GM12878 (cell line): Measurements from ENCODE around the gene ANP32B. TPM values are rescaled to one million over a fixed set of nuclear protein-coding genes. Genes with fewer than 3 reads are reported as not detected.
A peak's percentile ranks its signal among the peaks of the same experiment; 100 is the strongest.

Source experiments
- ATAC-seq: fragments of 200-7000 bp; cut with Tn5 transposase; 3 replicates; pipeline ENCODE4 v1.9.1; 2020; ENCODE audit warnings: mild to moderate bottlenecking, moderate library complexity
- BruUV-seq: library from RNA; stranded (reverse); fragments of 400-500 nt; replicated peaks from 2 replicates; lab custom pipeline; 2021; lab: Mats Ljungman, UMichigan
- CTCF ChIA-PET: fragments of 300-600 bp; sonication (Branson Sonifier 250); formaldehyde crosslinking; extraction: SDS; loops from one replicate; lab custom pipeline; 2021; ENCODE audit warnings: inconsistent platforms; lab: Yijun Ruan, JAX
- POLR2A ChIA-PET: fragments of 350-600 bp; formaldehyde crosslinking; extraction: SDS; loops from one replicate; lab custom pipeline; 2021; ENCODE audit warnings: inconsistent platforms; lab: Charles Lee
- RAD21 ChIA-PET: fragments of 300-600 bp; sonication (Branson Sonifier 250); formaldehyde crosslinking; loops from one replicate; lab custom pipeline; 2023; ENCODE audit warnings: antibody characterized with exemption; ENCODE audit not compliant: unreplicated experiment; lab: Charles Lee
- SMC1A ChIA-PET: fragments of 300-600 bp; sonication (Branson Sonifier 250); formaldehyde crosslinking; loops from one replicate; lab custom pipeline; 2023; ENCODE audit not compliant: unreplicated experiment, uncharacterized antibody; lab: Charles Lee
- DNase-seq: peaks from one replicate; pipeline ENCODE4 v3.0.0-alpha.2; 2011; ENCODE audit warnings: low read depth, low spot score
- FAIRE-seq: peaks from 3 replicates; lab custom pipeline; 2011; peaks lifted over from hg19 to GRCh38; lab: Jason Lieb, UNC
- H2AFZ ChIP-seq: 2 replicates; pipeline ENCODE4 v1.6.0; 2011; ENCODE audit warnings: low read depth, low read length, control low read depth; ENCODE audit not compliant: control insufficient read depth
- H3K27ac ChIP-seq: 2 replicates; pipeline ENCODE4 v1.5.1; 2011; ENCODE audit warnings: control low read depth; ENCODE audit not compliant: control insufficient read depth, insufficient read depth
- H3K27me3 ChIP-seq, 2 experiments: replicated peaks in 1 of 2; 2 replicates each; pipeline versions ENCODE4 v1.6.0 to v1.6.1; 2011; ENCODE audit warnings: low read length in 1 of 2; ENCODE audit not compliant: control insufficient read depth in 2 of 2, insufficient read depth in 2 of 2
- H3K36me3 ChIP-seq, 2 experiments: 2 replicates each; pipeline ENCODE4 v1.5.1; 2011; ENCODE audit warnings: low read length in 1 of 2; ENCODE audit not compliant: control insufficient read depth in 2 of 2, insufficient read depth in 2 of 2
- H3K4me1 ChIP-seq: 2 replicates; pipeline ENCODE4 v1.6.1; 2011; ENCODE audit warnings: mild to moderate bottlenecking, low read length, moderate library complexity, mixed read lengths; ENCODE audit not compliant: control insufficient read depth, insufficient read depth
- H3K4me2 ChIP-seq: 2 replicates; pipeline ENCODE4 v1.6.0; 2011; ENCODE audit warnings: control low read depth; ENCODE audit not compliant: control insufficient read depth, insufficient read depth
- H3K4me3 ChIP-seq: fragments of 200-600 bp; sonication (generic); 2 replicates; pipeline ENCODE4 v1.5.1; 2016
- H3K79me2 ChIP-seq: 2 replicates; pipeline ENCODE4 v1.6.0; 2011; ENCODE audit warnings: low read length; ENCODE audit not compliant: control insufficient read depth, insufficient read depth
- H3K9ac ChIP-seq: 2 replicates; pipeline ENCODE4 v1.8.0; 2011; ENCODE audit warnings: low read length, control low read depth, mixed read lengths; ENCODE audit not compliant: control insufficient read depth, insufficient read depth
- H3K9me3 ChIP-seq: replicated peaks from 3 replicates; pipeline ENCODE4 v1.5.1; 2011; ENCODE audit warnings: mild to moderate bottlenecking, low read length; ENCODE audit not compliant: control insufficient read depth, insufficient read depth
- H4K20me1 ChIP-seq: 2 replicates; pipeline ENCODE4 v1.6.0; 2011; ENCODE audit not compliant: control insufficient read depth, insufficient read depth
- YY1 ChIP-seq: IDR thresholded peaks from 2 replicates; pipeline ENCODE4 v1.6.1; 2011; ENCODE audit warnings: low read depth, mild to moderate bottlenecking, low read length
- WGBS: methylation state at CpG from one replicate; pipeline ENCODE4 v1.1.6; 2016; ENCODE audit warnings: low lambda C conversion rate; ENCODE audit not compliant: insufficient replicate concordance, insufficient coverage; ENCODE audit errors: missing lambda C conversion rate; 5-methylcytosine and 5-hydroxymethylcytosine counted together
- in situ Hi-C: fragments of 300-500 bp; cut with MboI; formaldehyde crosslinking; loops from 9 replicates; pipeline ENCODE4 v1.14.3; 2018; ENCODE audit warnings: mixed read lengths
- intact Hi-C: fragments of 100-400 bp; cut with micrococcal nuclease; formaldehyde crosslinking; loops from one replicate; pipeline ENCODE4 v1.14.2; 2022; ENCODE audit not compliant: unreplicated experiment
- polyA plus RNA-seq, 11 experiments: library from polyadenylated mRNA; depleted of rRNA in 4 of 11; unstranded in 6 of 11; stranded (reverse) in 5 of 11; fragments of >200 nt; fragmentation: Nextera tagmentation in 4 of 11; fragmentation: Illumina TruSeq in 1 of 11; extraction: Ambion mirVana in 4 of 11; extraction: Trizol in 1 of 11; gene quantifications; 1 replicate in 1 of 11; 2 replicates in 10 of 11; pipeline versions ENCODE4 v1.2.1 to v1.2.3, GENCODE V29; 2011 to 2016; ENCODE audit warnings: inconsistent platforms in 2 of 11, missing spikeins in 2 of 11, low read depth in 1 of 11
- total RNA-seq, 4 experiments: library from RNA; depleted of rRNA in 3 of 4; stranded (reverse); fragments of >200 nt in 3 of 4; fragmentation: Illumina TruSeq in 1 of 4; extraction: Trizol in 1 of 4; gene quantifications; 2 replicates each; pipeline versions ENCODE4 v1.2.1 to v1.2.3, GENCODE V29; 2013 to 2021
- TF ChIP-seq, protein P1 (sequence below): fragments of 450-650 bp; IDR thresholded peaks from 2 replicates; pipeline ENCODE4 v1.6.1; 2017; ENCODE audit warnings: mild to moderate bottlenecking, moderate library complexity

The ANP32B gene
- total and polyA plus RNA-seq, 10 of the 15 experiments (the other 5 are each of a cell fraction or from before 2014, with no cell fraction given), result 24.5 to 419 (median 171) TPM

DNA sequence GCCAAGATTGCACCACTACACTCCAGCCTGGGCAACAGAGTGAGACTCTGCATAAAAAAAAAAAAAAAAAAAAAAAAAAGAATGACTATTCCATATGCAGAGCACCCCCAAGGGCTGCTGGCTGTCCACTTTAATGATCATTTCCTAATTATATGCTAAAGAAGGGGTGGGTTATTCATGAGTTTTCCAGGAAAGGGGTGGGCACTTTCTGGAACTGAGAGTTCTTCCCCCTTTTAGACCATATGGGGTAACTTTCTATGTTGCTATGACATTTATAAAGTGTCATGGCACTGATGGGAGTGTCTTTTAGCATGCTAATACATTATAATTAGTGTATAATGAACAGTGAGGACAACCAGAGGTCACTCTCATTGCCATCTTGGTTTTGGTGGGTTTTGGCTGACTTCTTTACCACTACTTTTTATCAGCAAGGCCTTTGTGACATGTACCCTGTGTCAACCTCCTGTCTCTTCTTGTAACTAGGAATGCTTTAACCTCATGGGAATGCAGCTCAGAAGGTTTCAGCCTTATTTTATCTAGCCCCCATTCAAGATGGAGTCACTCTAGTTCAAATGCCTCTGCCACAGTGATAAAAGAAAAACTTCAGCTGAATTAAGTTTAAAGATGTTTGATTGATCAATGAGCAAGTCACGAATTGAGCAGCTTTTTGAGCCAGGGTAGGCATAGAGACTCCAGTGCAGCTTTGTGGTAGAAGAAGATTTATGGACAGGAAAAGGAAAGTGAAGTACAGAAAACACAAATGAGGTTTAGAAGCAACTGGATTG, 66.3 kb downstream of the ANP32B start:
- no TSS peak for BruUV-seq
- CTCF ChIA-PET, result interaction anchor here (0.9 to 1.5 kb wide), 2 partner anchors 10 to 15 kb away, joined by 3 to 4 read pairs; no protein-coding TSS in a partner anchor
- no peak overlapping the region for H3K4me3 ChIP-seq
- no peak overlapping the region for H3K9ac ChIP-seq
- peak overlapping the region; percentile 38; the same call in 1 of the 2 replicates for H3K4me2 ChIP-seq
- intact Hi-C loops, result no loop called here
- SMC1A ChIA-PET, result interaction anchor here (3.9 kb wide), 1 partner anchor 8 kb away, joined by 27 read pairs; the partner anchor contains the start of gene NANS
- H2AFZ ChIP-seq, result no peak overlapping the region
- H4K20me1 ChIP-seq, result no peaks in the 10 kb centered on the region
- H3K4me1 ChIP-seq, result peaks cover 9% of the 10 kb centered on the region; the same call in 1 of the 2 replicates
- no peak for ATAC-seq
- 5% methylated on average over 1 of the region's 1 CpG for WGBS
- TF ChIP-seq, protein P1, sequence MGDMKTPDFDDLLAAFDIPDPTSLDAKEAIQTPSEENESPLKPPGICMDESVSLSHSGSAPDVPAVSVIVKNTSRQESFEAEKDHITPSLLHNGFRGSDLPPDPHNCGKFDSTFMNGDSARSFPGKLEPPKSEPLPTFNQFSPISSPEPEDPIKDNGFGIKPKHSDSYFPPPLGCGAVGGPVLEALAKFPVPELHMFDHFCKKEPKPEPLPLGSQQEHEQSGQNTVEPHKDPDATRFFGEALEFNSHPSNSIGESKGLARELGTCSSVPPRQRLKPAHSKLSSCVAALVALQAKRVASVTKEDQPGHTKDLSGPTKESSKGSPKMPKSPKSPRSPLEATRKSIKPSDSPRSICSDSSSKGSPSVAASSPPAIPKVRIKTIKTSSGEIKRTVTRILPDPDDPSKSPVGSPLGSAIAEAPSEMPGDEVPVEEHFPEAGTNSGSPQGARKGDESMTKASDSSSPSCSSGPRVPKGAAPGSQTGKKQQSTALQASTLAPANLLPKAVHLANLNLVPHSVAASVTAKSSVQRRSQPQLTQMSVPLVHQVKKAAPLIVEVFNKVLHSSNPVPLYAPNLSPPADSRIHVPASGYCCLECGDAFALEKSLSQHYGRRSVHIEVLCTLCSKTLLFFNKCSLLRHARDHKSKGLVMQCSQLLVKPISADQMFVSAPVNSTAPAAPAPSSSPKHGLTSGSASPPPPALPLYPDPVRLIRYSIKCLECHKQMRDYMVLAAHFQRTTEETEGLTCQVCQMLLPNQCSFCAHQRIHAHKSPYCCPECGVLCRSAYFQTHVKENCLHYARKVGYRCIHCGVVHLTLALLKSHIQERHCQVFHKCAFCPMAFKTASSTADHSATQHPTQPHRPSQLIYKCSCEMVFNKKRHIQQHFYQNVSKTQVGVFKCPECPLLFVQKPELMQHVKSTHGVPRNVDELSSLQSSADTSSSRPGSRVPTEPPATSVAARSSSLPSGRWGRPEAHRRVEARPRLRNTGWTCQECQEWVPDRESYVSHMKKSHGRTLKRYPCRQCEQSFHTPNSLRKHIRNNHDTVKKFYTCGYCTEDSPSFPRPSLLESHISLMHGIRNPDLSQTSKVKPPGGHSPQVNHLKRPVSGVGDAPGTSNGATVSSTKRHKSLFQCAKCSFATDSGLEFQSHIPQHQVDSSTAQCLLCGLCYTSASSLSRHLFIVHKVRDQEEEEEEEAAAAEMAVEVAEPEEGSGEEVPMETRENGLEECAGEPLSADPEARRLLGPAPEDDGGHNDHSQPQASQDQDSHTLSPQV, result peak; percentile 63; the same call in 1 of the 2 replicates
- TF ChIP-seq YY1, result no peak
- TF ChIP-seq, all 136 proteins: peak for 1
- no peak for DNase-seq
- in situ Hi-C loops, result loop anchor here (25.0 kb wide), 1 partner anchor 738 kb away; the partner anchor contains the start of gene ANKS6
- ChIA-PET POLR2A (interaction anchor here (1.5 kb wide), 1 partner anchor 9 kb away, joined by 4 read pairs; no protein-coding TSS in a partner anchor), RAD21 (no interaction called here)
- FAIRE-seq, result no peak
- no peak overlapping the region for H3K27ac ChIP-seq
- no peaks in the 10 kb centered on the region; a peak in 1 of 4 replicates for H3K36me3 ChIP-seq
- no peaks in the 10 kb centered on the region for H3K27me3 ChIP-seq
- H3K9me3 ChIP-seq, result peaks cover 5% of the 10 kb centered on the region; the same call in 2 of the 3 replicates
- H3K79me2 ChIP-seq, result peaks cover 49% of the 10 kb centered on the region
